HG02678 (cell line): Measurements from ENCODE around the gene TMEM151A.
A peak's percentile ranks its signal among the peaks of the same experiment; 100 is the strongest.
"Not testable (repeated sequence)": the region's sequence is repeated elsewhere in the genome, so short reads cannot be mapped to it uniquely, and the experiment has no call there.

ENCODE experiments used
- ATAC-seq: cut with Tn5 transposase; IDR thresholded peaks from one replicate; pipeline ENCODE4 v1.9.1; 2021; ENCODE audit warnings: mild to moderate bottlenecking, moderate library complexity; ENCODE audit not compliant: unreplicated experiment

The TMEM151A gene

DNA sequence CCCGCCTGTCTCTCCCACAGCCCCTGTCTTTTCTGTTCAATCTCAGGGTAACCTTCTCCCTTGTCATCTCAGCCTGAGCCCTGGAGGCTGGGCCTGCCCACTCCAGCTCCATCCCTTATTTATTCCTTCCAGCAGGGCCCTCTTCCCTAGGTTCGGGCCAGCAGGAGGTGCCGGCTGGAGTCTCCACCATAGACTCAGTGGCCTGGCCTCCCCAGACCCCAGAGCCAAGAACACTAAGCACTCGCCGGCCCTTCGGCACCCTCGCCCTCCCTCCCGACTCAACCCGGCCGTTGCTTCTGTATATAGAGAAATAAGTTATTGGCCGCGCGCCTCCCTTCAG is 24.7 kb upstream of the TMEM151A start:
- ATAC-seq, result no peak

DNA sequence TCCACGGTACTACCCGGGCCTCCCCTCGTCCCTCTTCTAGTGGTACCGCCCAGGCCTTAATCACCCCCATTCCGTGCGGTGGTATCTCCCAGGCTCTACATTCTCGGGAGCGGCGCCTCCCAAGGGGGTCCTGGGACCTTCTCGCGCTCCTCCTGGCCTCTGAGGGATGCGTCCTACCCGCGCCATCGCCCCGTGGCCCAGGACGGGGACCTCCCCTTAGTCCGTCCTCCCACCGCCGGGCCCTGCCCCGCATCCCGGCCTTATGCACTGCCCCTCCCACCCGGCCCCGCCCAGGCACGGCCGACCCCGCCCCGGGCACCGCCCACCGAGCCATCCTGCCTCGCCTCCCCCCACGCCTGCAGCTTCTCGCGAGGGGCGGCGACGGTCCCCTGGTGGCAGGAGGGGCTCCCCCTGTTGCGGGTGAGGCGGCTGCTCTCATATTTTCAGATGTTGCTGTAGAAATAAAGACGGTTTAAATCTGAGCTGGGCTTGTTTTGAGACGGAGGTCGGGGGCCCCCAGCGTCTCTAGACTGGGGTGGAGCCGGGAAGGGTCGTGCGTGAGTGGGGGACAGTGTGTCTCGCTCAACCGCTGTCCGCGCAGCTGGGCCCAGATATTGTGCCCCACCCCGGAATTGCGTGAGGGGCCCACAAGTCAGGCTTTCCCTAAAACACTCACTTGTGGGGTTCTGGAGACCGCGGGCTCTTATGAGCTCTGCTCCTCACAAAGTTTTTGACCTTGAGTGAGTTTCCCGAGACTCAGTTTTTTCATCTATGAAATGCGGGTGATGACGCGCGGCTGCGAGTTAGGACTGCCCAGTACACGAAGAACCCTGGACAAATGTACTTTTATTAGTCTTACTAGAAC is 24.1 kb upstream of the TMEM151A start:
- ATAC-seq, result peak; percentile 44

DNA sequence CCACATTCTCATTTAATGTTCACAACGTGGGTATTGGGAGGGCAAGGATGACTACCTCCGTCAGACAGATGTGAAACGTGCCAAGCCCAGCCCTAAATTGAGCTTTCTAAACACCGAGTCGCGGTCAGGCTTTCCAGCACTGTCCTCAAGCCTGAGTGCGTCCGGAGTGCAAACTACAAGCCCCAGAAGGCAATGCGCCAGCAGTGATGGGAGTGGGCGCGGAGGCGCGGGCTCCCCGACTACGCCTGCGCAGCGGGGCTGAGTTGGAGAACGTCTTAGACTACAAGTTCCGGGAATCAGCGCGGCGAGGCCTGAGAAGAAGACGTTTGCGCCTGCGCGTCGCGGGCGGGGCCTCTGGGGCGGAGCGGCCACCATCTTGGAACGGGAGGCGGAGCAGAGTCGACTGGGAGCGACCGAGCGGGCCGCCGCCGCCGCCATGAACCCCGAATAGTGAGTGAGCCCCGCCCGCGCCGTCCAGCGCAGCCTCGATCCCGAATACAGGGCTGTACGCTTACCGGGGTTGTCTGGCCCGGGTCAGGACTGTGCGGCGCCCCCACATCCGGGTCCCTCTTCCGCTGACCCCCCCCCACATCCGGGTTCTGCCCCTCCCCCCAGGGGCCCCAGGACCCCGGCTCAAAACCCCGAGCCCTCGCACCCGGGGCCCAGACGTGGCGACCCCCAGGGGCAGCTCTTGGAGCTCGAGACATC is 23.3 kb upstream of the TMEM151A start, which contains the start of gene RAB1B:
TSS of gene RAB1B (plus strand) at position 396 of the 708 bp plus-strand sequence. CDS start at position 437, 41 bp downstream.
- ATAC-seq, result peak; percentile 82

DNA sequence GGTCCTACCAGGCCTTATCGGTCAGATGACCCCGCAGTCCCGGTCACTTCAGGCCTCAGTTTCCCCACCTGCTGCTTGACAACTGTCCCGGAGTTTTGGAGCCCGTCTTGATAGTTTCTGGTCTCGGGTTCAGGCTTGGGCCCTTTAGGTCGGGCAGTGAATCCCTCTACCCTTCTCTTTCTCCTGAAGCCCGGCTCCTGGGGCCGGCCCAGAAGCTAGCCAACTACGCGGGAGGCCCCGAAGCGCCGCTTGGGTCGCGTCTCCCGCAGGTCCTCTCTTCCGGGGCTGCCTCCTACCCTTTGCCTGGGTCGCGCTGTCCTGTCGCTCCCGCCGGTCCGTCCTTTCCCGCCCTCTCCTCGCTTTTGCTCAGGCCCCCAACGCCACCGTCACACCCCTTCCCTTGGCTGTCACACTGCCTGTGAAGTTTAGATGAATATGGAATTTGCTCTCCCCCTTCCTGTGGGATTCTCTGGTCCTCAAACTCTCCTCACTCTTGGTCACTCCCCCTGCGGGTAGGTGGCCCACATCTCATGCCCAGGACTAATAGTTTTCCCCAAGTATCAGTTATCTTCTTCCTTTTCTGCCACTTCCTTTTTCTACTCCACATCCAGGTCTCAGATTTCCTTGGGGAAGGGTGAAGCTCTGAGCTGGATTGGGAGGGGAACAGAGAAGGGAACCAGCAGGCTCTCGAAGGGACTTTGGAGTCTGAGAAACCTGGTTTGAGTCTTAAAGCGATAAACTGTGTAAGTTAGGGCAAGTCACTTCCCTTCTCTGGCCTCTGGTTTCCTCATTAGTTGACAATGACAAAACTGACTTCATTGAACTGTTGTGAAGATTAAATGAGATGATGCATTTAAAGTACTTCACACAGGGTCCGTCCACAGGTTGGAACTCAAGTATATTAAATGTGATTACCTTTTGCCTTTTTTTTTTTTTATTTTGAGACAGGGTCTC is 22.5 kb upstream of the TMEM151A start:
- ATAC-seq, result no peak

DNA sequence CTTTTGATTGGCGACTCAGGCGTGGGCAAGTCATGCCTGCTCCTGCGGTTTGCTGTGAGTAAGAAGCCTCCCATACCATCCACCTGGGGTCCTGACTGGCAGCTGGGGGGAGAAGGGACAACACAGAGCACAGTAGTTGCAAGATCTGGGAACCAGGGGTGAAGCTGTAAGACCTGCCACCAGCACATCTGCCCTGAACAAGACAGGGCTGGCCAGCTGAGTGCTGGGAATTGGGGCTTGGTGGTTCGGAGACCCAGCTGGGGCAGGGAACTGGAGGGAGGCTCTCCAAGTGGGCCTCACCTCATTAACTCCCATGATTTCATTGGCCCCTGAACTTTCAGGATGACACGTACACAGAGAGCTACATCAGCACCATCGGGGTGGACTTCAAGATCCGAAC is 19.9 kb upstream of the TMEM151A start:
- ATAC-seq, result no peak

DNA sequence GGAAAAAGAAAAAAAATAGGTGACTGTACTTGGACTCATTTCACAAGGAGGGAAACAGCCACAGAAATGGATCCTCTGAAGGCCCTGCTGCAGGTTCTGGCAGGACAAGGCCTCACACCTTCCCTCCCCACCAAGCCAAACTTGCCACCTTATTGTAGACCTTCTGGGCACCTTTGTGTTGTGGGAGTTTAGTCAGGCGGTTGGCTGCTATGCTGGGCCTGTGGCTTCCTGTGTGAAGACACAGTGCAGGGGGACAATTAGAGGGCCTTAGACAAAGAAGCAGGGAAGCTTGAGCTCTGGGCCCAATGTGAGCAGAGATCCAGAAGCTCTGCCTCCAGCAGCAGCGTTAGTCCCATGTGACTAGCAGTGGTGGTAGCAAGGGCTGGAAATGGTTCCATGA is 19.1 kb upstream of the TMEM151A start:
- no peak for ATAC-seq

DNA sequence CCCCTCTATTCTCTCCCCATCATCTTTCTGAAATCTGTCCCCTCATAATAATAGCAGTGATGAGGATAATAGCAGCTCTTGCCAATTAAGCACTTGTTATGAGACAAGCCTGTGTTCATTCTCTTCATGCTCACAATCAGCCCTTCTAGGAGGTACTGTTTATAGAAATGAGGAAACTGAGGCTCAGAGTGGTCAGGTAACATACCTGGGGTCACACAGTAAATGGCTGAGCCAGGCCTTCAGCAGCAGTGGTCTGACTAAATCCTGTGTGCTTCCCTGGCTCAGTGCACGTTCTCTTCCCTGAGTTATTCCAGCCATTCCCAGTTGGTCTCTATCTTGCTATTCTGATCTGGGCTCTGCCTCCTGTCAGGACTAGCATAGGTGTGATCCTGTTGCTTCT is 17.5 kb upstream of the TMEM151A start:
- no peak for ATAC-seq

DNA sequence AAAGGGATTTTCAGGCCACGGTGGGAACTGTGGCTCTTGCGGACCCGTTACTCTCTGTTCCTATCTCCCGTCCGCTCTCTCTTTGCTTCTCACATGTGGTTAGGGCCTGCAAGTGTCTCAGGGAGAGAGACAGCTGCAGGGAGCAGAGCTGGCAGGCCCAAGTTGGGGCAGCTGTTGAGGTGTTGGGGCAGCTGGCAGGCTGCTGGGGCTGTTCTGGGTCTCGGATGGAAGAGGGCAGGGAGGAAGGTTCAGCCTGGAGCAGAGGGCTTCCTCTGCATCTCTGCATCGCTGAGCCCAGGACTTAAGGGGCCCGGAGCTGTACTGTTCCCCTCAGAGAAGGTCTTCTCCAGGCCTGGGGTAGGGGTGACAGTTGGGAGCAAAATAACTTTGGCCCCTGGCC is 16.3 kb upstream of the TMEM151A start:
- ATAC-seq, result no peak

DNA sequence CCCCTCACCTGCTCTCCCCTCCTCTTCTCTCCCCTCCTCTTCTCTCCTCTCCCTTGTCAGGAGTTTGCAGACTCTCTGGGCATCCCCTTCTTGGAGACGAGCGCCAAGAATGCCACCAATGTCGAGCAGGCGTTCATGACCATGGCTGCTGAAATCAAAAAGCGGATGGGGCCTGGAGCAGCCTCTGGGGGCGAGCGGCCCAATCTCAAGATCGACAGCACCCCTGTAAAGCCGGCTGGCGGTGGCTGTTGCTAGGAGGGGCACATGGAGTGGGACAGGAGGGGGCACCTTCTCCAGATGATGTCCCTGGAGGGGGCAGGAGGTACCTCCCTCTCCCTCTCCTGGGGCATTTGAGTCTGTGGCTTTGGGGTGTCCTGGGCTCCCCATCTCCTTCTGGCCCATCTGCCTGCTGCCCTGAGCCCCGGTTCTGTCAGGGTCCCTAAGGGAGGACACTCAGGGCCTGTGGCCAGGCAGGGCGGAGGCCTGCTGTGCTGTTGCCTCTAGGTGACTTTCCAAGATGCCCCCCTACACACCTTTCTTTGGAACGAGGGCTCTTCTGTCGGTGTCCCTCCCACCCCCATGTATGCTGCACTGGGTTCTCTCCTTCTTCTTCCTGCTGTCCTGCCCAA is 15.6 kb upstream of the TMEM151A start:
- ATAC-seq, result no peak

DNA sequence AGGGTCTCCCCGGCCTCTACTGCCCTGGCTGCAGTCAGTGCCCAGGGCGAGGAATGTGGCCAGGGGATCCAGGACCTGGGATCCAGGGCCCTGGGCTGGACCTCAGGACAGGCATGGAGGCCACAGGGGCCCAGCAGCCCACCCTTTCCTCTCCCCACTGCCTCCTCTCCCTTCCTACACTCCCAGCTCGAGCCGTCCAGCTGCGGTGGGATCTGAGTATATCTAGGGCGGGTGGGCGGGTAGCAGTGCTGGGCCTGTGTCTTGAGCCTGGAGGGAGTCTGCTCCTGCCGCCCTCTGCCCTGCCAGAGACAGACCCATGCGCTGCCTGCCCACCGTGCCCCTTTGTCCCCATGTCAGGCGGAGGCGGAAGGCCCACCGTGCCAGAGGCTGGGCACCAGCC is 15.1 kb upstream of the TMEM151A start:
- ATAC-seq, result not testable (repeated sequence)

DNA sequence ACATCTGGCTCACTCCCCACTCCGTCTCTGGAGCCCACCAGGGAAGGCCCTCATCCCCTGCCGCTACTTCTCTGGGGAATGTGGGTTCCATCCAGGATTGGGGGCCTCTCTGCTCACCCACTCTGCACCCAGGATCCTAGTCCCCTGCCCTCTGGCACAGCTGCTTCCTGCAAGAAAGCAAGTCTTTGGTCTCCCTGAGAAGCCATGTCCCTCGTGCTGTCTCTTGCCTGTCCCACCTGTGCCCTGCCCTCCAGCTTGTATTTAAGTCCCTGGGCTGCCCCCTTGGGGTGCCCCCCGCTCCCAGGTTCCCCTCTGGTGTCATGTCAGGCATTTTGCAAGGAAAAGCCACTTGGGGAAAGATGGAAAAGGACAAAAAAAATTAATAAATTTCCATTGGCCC is 14.6 kb upstream of the TMEM151A start:
- ATAC-seq, result not testable (repeated sequence)

DNA sequence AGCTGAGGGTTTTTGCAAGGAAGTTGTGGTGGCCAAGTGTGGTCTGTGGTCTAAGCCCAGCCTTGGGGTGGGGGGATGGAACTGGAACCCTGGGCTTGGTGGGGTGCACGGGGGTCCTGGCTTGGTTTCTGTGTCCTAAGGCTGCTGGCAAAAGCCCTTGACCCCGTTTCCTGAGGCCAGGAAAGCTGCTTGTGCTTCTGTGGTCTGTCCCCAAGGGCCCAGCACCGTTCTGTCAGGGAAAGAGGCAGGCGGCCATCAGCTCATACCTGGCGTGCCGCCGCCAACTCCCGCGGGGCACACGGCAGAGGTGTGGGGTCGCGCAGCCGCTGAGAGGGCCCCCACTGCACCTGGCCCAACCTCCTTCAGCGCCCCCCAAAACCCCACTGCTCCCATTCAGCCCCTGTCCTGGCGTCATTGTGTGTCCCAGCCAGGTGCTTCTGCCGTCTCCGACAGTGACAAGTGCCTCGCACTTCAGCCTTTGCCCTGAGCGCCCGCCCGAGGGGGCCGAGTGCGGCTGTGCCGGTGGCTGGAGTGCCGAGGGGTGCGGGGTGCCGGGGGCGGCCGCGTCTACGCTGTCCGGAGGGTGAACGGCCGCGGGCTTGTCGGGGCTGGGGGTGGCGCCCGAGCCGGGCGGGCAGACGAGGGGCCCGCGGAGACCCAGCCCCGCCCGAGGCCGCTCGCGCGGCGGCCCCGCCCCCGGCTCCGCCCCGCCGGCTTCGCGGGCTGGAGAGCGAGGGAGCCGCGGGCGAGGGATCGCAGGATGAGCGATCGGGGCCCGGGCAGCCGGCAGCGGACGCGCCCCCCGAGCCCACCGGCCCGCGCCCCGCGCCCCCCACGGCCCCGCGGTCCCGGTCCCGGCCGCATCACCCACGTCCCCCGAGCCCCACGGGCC is 14.0 kb upstream of the TMEM151A start, which contains the start of gene CNIH2:
TSS of gene CNIH2 (plus strand) at position 705 of the 892 bp plus-strand sequence. CDS start 282 bp downstream, outside the sequence.
- peak; percentile 36 for ATAC-seq

DNA sequence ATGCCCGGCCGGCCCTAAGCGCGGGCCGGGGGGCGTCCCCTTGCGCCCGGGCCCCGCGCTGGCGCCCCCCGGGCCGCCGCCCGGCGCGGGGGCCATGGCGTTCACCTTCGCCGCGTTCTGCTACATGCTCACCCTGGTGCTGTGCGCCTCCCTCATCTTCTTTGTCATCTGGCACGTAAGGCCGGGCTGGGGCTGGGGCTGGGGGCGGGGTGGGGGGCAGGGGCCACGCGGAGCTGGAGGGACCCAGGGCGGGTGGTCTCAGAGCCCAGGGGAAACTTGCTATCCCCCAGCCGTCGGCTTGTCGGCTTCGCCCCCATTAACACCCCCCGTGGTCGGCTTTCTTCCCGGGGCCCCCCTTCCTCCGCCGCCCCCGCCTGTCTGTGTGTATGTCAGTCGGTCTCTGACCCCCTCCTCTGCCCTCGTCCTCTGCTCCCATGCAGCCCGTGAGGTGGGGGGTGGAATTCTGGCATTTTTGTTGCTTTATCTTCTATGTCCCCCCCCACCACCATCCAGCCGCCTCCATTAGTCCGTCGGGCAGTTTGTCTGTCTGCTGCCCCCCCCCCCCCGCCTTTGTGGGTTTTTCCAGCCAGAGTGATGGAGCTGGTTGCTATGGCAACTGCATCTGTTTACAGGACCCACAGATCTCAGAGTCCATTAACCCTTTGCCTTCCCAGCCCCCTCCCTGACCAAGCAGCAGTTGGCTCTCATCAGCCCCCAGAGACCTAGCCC is 13.2 kb upstream of the TMEM151A start:
- no peak for ATAC-seq

DNA sequence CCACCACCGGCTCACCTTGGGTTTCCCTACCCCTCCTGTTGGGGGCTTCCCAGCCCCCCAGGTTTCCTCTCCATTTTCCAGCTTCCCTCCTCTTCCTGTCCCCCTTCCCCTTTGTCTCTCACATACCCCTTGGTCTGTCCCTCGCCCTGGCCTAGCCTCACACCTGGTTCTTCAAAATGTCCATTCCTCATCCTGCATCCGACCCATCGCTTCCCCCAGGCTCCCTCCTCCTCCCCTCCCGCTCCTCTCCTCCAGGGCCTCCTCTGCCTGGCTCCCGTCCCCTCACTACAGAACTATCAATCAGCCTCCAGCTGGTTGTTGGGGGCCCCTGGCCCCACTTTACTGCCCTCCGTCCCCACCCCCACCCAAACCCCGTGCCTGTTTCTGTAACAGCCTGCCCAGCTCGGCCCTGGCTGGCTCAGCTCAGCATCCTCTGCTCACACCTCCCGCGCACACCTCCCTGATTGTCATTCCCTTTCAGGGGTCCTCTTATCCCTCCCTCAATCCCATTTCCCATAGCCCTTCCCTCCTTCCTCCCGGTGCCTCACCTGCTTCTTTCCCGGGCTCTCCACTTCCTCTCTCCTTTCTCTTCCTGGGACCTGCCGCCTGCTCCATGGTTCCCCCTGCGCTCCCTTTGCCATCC is 12.5 kb upstream of the TMEM151A start:
- no peak for ATAC-seq

DNA sequence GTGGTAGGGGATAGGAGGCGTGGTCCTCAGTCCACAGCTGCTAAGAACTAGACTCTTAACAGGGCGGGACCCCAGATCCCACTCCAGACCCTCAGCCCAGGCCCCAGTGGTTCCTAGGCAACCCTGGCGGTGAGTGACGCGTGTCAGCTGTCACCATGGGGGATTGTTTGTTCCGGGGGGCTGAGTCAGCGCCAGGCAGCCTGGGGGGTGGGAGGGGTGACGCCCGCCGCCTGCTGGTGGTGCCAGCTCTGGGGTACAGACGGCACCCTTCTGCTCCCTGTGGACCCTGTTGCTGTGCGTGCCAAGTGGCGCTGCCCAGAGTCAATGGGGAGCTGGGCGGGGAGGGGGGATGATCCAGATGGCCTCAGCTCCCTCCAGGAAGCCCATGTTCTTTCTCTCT is 11.3 kb upstream of the TMEM151A start:
- ATAC-seq, result no peak

DNA sequence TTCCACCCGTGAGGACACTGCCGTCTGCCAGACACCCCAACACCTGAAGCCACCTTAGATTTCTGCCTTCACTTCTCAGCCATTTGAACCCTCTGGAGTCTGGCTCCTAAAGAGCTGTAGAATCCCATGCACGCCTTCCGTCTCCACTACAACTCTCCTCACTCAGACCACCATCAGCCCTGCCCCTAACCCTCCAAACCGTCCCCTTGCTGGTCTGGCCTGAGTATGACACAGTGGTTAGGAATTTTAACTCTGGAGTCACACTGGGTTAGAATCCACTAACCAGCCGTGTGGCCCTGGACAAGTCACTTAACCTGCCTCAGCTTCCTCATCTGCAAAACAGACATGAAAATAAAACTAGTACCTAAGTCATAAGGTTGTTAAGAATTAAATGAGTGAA is 10.7 kb upstream of the TMEM151A start:
- no peak for ATAC-seq

DNA sequence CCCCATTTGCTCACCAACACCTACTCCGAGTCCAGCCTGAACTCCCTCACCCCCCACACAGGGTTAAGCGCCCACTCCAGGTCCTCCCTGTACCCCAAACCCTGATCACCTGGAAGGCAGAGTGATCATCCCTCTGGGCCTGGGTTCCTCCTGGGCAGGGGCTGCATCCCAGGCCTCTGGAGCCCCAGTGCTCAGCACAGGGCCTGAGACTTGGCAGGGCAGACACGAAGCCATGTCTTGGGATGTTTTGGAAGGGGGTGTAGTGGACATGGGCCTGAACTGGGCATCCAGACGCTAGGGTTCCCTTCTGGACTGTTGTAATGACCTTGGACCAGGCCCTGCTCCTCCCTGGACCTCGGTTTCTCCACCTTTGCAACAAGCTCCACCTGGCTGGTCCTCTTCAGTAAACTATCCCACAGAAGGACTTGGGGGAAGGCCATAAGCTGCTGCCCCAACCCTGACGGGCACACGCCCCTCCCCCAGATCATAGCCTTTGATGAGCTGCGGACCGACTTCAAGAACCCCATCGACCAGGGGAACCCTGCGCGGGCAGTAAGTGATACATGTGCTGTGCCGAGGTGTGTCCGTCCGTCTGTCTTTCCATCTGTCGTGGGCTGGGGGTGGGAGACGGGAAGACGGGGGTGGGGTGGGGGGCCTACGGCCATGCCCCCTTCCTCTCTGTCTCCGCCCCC is 9.8 kb upstream of the TMEM151A start:
- ATAC-seq, result no peak
